Stimulated activated CD4-positive, alpha-beta T cell treated with anti-CD3 and anti-CD28 coated beads, Interleukin-2, amount 100 ng/mL, for 48 hours (primary cell): ENCODE data around the gene RNF121.

Experiments used
- DNase-seq, 2 donors: peaks; one replicate each; pipeline ENCODE4 v3.0.0-alpha.2; 2020

Gene RNF121

GRCh38 chr11:72007089-72007476 lies 78.2 kb downstream of the RNF121 start:
- DNase-seq: no peak

GRCh38 chr11:72007587-72007986 lies 78.7 kb downstream of the RNF121 start:
- DNase-seq: no peak

- no peak for DNase-seq
Observed at GRCh38 chr11:72008728-72009127, 79.9 kb downstream of the RNF121 start.

- DNase-seq: no peak
Observed at GRCh38 chr11:72009156-72009555, 80.3 kb downstream of the RNF121 start.

- DNase-seq: no peak
Observed at GRCh38 chr11:72010529-72011233, 81.8 kb downstream of the RNF121 start.

- no peak for DNase-seq
Observed at GRCh38 chr11:72012091-72012630, 83.3 kb downstream of the RNF121 start.

- DNase-seq: no peak
Observed at GRCh38 chr11:72012897-72013721, 84.3 kb downstream of the RNF121 start.

- DNase-seq: no peak
Observed at GRCh38 chr11:72013765-72014711, 85.2 kb downstream of the RNF121 start.

- no peak for DNase-seq
Observed at GRCh38 chr11:72014761-72015320, 86.0 kb downstream of the RNF121 start.

- no peak for DNase-seq
Observed at GRCh38 chr11:72015511-72016061, 86.7 kb downstream of the RNF121 start.

- DNase-seq: no peak
Observed at GRCh38 chr11:72018171-72018570, 89.3 kb downstream of the RNF121 start.

- DNase-seq: no peak
Observed at GRCh38 chr11:72023335-72023734, 94.5 kb downstream of the RNF121 start.

- no peak for DNase-seq
Observed at GRCh38 chr11:72024069-72024754, 95.4 kb downstream of the RNF121 start.

- DNase-seq: no peak
Observed at GRCh38 chr11:72026090-72026489, 97.2 kb downstream of the RNF121 start.

- DNase-seq: no peak
Observed at GRCh38 chr11:72030472-72031045, 101.7 kb downstream of the RNF121 start.

GRCh38 chr11:72036687-72037086 lies 107.8 kb downstream of the RNF121 start:
- DNase-seq: no peak

GRCh38 chr11:72037554-72038311 lies 108.9 kb downstream of the RNF121 start:
- no peak for DNase-seq

GRCh38 chr11:72038491-72038890 lies 109.6 kb downstream of the RNF121 start:
- DNase-seq: no peak

- DNase-seq: no peak
Observed at GRCh38 chr11:72039031-72039855, 110.4 kb downstream of the RNF121 start.
